Ectodermal cell (in vitro differentiated cells): Measurements from ENCODE around the gene HRAS.
"Not testable (repeated sequence)": the region's sequence is repeated elsewhere in the genome, so short reads cannot be mapped to it uniquely, and the experiment has no call there.

Experiments
- H3K27ac ChIP-seq: 2 replicates; pipeline ENCODE4 v1.7.0; 2013; ENCODE audit warnings: mild to moderate bottlenecking, low read depth, low read length; ENCODE audit not compliant: insufficient read depth, poor library complexity, severe bottlenecking
- H3K27me3 ChIP-seq: 2 replicates; pipeline ENCODE4 v1.7.0; 2013; ENCODE audit warnings: mild to moderate bottlenecking, low read length; ENCODE audit not compliant: insufficient read depth, control insufficient read depth, poor library complexity, severe bottlenecking
- H3K36me3 ChIP-seq: one replicate; pipeline ENCODE4 v1.7.0; 2013; ENCODE audit warnings: low read length; ENCODE audit not compliant: control insufficient read depth, insufficient read depth
- H3K4me1 ChIP-seq: one replicate; pipeline ENCODE4 v1.7.0; 2013; ENCODE audit warnings: low read length; ENCODE audit not compliant: control insufficient read depth, insufficient read depth
- H3K4me3 ChIP-seq: 2 replicates; pipeline ENCODE4 v1.7.0; 2013; ENCODE audit warnings: low read depth, low read length, control low read depth; ENCODE audit not compliant: insufficient read depth
- H3K9me3 ChIP-seq: 2 replicates; pipeline ENCODE4 v1.7.0; 2013; ENCODE audit warnings: mild to moderate bottlenecking, low read length, moderate library complexity; ENCODE audit not compliant: control insufficient read depth
- WGBS, 2 experiments: methylation state at CpG; one replicate each; pipeline ENCODE4 v1.1.7; 2013; ENCODE audit warnings: missing lambda C conversion rate in 2 of 2; 5-methylcytosine and 5-hydroxymethylcytosine counted together

Gene HRAS

DNA sequence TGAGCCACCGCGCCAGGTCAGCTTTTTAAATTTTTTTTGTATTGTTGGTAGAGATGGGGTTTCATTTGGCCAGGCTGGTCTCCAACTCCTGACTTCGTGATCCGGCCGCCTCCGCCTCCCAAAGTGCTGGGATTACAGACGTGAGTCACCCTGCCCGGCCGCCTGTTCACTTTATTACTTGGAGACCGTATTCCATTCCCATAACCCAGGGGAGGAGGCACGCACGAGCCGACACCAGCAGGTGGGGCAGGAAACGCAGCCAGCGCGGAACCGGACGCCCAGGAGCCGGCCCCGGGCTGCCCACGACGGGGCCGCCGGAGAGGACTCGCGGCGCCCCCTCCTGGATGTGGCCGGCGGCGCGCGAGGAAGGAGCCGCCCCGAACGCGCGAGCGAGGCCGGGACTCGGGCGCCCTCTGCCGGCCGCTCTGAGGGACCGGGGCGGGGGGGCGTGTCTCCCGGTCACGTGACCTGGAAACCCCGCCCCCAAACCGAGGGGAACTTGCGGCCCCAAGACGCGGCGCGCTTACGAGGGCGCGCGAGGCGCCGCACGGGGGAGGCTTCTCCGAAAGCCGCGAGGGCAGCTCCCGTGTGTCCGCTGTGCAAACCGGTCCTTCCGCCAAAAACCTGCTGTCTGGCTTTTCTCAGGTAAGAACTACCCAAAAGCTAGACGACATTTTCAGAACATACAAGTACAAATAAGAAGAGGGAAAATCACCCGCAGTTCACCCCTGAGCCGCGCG, 16.7 kb downstream of the HRAS start:
- no peaks in the 10 kb centered on the region for H3K27me3 ChIP-seq
- H3K27ac ChIP-seq = no peak overlapping the region
- no peak overlapping the region for H3K4me3 ChIP-seq
- no peaks in the 10 kb centered on the region for H3K9me3 ChIP-seq
- 30 to 34% methylated on average over 74 of the region's 74 CpGs for WGBS, 2 experiments
- no peaks in the 10 kb centered on the region for H3K4me1 ChIP-seq
- no peaks in the 10 kb centered on the region for H3K36me3 ChIP-seq

DNA sequence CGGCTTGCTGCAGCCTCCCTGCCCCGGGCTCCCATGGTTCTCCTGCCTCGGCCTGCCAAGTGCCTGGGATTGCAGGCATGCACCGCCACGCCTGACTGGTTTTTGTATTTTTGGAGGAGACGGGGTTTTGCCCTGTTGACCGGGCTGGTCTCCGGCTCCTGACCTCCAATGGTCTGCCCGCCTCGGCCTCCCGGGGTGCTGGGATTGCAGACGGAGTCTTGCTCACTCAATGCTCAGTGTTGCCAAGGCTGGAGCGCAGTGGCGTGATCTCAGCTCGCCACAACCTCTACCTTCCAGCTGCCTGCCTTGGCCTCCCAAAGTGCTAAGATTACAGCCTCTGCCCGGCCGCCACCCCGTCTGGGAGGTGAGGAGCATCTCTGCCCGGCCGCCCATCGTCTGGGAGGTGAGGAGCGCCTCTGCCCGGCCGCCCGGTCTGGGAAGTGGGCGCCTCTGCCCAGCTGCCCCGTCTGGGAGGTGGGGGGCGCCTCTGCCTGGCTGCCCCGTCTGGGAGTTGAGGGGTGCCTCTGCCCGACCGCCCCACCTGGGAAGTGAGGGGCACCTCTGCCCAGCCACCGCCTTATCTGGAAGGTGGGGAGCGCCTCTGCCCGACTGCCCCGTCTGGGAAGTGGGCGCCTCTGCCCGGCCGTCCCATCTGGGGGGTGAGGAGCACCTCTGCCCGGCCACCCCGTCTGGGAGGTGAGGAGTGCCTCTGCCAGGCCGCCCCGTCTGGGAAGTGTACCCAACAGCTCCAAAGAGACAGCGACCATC, 18.3 kb downstream of the HRAS start:
- H3K4me3 ChIP-seq, H3K9me3 ChIP-seq, H3K36me3 ChIP-seq, H3K27ac ChIP-seq, H3K27me3 ChIP-seq, H3K4me1 ChIP-seq: not testable (repeated sequence)
- WGBS, 2 experiments = 96% methylated on average over 43 of the region's 43 CpGs

DNA sequence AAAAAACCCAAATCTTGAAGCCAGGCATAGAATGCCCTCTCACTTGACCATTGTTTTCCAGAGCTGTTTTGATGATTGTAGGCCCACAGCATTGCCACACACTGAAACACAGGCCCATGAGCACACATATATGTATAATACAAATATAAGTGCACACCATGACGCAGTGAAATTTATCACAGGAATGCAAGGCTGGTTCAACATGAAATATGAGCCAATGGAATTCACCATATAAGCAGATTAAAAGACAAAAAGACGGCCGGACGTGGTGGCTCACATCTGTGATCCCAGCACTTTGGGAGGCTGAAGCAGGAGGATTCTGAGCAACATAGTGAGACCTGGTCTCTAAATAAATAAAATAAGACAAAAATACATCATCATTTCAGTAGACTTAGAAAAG, 19.0 kb downstream of the HRAS start:
- H3K36me3 ChIP-seq = no peaks in the 10 kb centered on the region
- H3K9me3 ChIP-seq = no peaks in the 10 kb centered on the region
- WGBS, 2 experiments = 76 to 84% methylated on average over 4 of the region's 4 CpGs
- H3K27me3 ChIP-seq = no peaks in the 10 kb centered on the region
- H3K27ac ChIP-seq = no peak overlapping the region
- H3K4me3 ChIP-seq = no peak overlapping the region
- no peaks in the 10 kb centered on the region for H3K4me1 ChIP-seq

DNA sequence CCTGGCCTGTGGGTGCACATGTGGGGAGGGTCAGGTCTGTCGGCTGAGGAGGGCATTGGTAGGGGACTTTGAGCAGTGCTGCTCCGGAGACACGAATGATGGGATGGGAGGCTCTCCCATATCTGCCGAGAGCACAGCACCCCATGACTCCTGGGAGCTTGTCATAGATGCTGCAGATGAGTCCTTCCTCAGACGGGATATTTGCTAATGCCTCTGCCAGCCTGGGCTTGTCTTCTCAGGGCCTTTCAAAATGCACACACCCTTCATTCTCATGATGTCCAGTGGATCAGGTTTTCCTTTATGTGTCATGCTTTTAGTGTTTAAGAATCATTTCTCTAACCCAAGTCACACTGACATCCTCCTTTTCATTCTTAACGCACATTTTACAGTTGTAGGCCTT, 20.2 kb downstream of the HRAS start:
- H3K27ac ChIP-seq = no peak overlapping the region
- WGBS, 2 experiments = 94% methylated on average over 6 of the region's 6 CpGs
- no peaks in the 10 kb centered on the region for H3K36me3 ChIP-seq
- no peak overlapping the region for H3K4me3 ChIP-seq
- no peaks in the 10 kb centered on the region for H3K9me3 ChIP-seq
- no peaks in the 10 kb centered on the region for H3K27me3 ChIP-seq
- H3K4me1 ChIP-seq = no peaks in the 10 kb centered on the region

DNA sequence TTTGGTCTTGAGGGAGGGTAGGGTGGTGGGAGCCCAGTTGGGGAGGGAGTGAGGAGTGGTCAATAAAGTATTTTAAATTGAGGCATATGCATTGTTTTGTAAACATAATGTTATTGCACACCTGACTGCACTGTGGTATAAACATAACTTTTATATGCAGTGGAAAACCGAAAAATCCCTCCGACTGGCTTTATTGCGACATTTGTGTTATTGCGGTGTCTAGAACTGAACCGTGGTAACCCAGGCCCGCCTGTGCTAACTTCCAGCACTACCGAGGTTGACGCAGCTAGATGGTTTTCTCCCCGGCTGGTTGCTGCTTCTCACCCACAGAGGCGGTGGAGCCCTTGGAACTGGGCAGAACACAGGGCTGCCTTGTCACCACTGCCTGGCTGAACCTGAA, 20.8 kb downstream of the HRAS start:
- H3K27ac ChIP-seq = no peak overlapping the region
- no peaks in the 10 kb centered on the region for H3K27me3 ChIP-seq
- H3K4me3 ChIP-seq = no peak overlapping the region
- H3K9me3 ChIP-seq = no peaks in the 10 kb centered on the region
- H3K4me1 ChIP-seq = no peaks in the 10 kb centered on the region
- WGBS, 2 experiments = 96% methylated on average over 10 of the region's 10 CpGs
- no peaks in the 10 kb centered on the region for H3K36me3 ChIP-seq

DNA sequence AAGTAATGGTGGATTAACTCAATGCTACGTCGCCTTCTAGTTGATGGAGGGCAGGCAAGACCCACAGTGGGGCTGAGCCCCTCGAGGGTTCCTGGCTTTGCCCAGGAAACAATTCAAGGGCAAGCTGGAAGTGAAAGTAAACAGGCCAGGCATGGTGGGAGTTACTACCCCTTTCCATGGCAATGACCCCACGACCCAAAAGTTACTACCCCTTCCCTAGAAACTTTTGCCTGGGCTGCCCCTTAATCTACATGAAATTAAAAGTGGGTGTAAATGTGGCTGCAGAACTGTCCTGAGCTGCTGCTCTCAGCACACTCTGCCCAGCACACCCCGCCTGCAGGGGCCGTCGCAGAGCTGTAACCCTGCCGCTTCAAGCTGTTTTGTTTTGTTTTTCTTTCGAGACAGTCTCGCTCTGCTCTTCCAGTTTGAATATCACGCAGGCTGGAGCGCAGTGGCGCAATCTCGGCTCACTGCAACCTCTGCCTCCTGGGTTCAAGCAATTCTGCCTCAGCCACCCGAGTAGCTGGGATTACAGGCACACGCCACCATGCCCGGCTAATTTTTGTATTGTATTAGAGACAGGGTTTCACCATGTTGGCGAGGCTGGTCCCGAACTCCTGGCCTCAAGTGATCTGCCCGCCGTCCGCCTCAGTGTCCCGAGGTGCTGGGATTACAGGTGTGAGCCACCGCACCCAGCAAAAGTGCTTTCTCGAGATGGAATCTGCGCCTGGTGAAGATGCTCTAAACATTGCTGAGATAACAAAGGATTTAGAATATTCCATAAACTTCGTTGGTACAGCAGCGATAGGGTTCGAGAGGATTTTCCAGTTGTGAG, 22.4 kb downstream of the HRAS start:
- 92% methylated on average over 29 of the region's 29 CpGs for WGBS, 2 experiments
- Histone ChIP-seq H3K27ac (no peak overlapping the region), H3K9me3 (no peaks in the 10 kb centered on the region), H3K36me3 (no peaks in the 10 kb centered on the region), H3K27me3 (no peaks in the 10 kb centered on the region), H3K4me1 (no peaks in the 10 kb centered on the region), H3K4me3 (no peak overlapping the region)

DNA sequence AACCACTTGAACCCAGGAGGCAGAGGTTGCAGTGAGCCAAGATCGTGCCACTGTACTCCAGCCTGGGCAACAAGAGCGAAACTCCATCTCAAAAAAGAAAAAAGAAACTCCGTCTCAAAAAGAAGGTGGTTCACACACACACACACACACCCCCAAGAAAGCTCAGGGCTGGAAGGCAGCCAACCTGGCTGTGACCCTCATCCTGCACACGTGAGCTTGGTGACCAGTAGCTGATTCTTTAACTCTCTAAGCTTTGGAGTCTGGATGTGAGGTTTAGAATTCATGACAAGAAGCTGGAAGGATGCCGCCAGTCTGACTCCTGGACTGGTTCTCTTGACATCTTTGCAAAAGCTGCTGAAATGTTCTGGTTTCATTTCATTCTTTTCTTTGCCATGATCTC, 26.4 kb downstream of the HRAS start:
- peaks cover 11% of the 10 kb centered on the region for H3K4me1 ChIP-seq
- H3K9me3 ChIP-seq = no peaks in the 10 kb centered on the region
- WGBS, 2 experiments = 94% methylated on average over 5 of the region's 5 CpGs
- H3K27ac ChIP-seq = no peak overlapping the region
- peaks cover 10% of the 10 kb centered on the region for H3K27me3 ChIP-seq
- H3K36me3 ChIP-seq = no peaks in the 10 kb centered on the region
- H3K4me3 ChIP-seq = no peak overlapping the region

DNA sequence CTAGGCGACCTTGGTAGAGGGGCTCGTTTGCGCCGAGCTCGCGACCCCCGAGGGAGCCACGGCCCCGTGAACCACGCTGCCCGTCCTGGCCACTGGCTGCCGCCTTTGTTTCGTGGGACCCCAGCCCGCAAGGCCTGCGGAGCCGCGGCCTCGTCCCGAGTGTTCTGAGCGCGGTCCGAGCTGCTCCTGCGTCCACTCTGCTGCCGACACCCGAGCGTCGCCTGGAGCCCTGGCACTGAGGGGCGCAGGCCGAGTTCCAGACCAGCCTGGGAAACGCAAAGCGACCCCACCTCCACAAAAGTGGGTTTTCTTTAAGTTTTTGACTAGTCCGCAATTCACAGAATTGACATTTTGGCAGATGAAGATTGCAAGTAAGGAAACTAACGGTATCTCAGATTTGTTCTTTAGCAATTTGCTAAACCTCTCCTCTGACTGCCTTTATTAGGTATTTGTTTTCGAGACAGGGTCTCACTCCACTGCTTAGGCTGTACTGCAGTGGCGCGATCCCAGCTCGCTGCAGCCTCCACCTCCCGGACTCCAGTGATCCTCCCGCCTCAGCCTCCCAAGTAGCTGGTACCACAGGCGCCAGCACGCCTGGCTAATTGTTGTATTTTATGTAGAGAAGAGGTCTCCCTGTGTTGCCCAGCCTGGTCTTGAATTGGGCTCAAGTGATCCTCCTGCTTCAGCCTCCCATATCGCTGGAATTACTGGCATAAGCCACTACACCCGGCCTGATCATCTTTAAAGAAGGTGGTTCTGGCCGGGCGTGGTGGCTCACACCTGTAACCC, 27.5 kb downstream of the HRAS start:
- Histone ChIP-seq H3K4me3 (peak overlapping the region; percentile 64), H3K4me1 (peaks cover 11% of the 10 kb centered on the region), H3K9me3 (no peaks in the 10 kb centered on the region), H3K36me3 (no peaks in the 10 kb centered on the region), H3K27me3 (peaks cover 10% of the 10 kb centered on the region), H3K27ac (peak overlapping the region; percentile 26)
- WGBS, 2 experiments = 40% methylated on average over 45 of the region's 45 CpGs

DNA sequence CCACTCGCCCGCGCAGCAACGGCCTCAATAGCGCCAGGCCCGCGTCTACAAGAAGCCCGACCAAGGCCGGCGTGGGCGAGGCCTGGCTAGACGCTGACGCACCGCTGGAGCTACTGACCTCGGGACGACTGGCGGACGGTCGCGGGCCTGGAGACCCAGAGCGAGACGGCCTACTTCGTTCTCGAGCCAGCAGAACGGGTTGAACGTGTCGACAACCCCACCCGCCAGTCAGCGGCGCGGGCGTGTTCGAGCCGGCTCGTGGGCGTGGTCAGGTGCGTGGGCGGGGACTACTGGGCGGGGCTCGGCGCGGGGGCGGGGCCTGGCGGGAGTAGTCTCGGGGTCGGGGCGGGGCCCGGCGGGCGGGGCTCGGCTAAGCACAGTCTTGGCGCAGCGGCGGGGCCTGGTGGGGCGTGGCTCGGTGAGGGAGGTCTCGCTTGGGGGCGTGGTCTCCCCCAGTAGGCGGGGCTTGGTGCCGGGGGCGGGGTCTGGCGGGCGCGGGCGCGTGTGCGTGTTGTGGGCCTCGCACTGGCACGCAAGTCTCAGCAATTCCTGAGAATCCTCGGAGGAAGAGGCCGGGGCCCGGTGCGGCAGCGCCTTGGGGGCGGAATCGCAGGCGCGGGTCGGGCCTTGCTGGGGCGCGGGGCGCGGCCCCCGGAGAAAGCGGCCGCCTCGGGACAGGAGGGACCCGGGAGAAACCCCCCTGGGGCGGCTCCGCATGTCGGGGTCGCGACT, 28.2 kb downstream of the HRAS start, which contains the start of gene RNH1:
Gene RNH1, minus strand, starts transcription at position 248 of the 732 bp plus-strand sequence. CDS start 5,080 bp downstream, outside the sequence.
- Histone ChIP-seq H3K4me1 (peaks cover 11% of the 10 kb centered on the region), H3K27me3 (peaks cover 10% of the 10 kb centered on the region), H3K27ac (peak within 1 kb of the TSS; percentile 92), H3K9me3 (no peaks in the 10 kb centered on the region), H3K4me3 (peak within 1 kb of the TSS; percentile 64), H3K36me3 (no peaks in the 10 kb centered on the region)
- 0% methylated on average over 93 of the region's 93 CpGs for WGBS, 2 experiments
